SK-N-SH (cell line): ENCODE results near the gene GALNT1. TPM values are rescaled to one million over a fixed set of nuclear protein-coding genes. Genes with fewer than 3 reads are reported as not detected.

Experiments used
- CTCF ChIA-PET: fragments of 300-600, 350-600 bp; formaldehyde crosslinking; extraction: SDS; loops from one replicate; lab custom pipeline; 2021; lab: Yijun Ruan, JAX
- POLR2A ChIA-PET: fragments of 350-600 bp; sonication (Branson Sonifier 250); formaldehyde crosslinking; extraction: SDS; loops from one replicate; lab custom pipeline; 2020; ENCODE audit warnings: antibody characterized with exemption, inconsistent platforms; lab: Yijun Ruan, JAX
- DNase-seq: peaks from one replicate; pipeline ENCODE4 v3.0.0; 2012
- H2AFZ ChIP-seq: fragments of 200-600 bp; sonication (generic); 2 replicates; pipeline ENCODE4 v1.8.1; 2016; ENCODE audit warnings: antibody characterized with exemption, mild to moderate bottlenecking, low read depth
- H3F3A ChIP-seq: fragments of 200-600 bp; sonication (generic); replicated peaks from 2 replicates; pipeline ENCODE3; 2016; ENCODE audit warnings: antibody characterized with exemption, mild to moderate bottlenecking; ENCODE audit not compliant: insufficient read depth
- H3K27ac ChIP-seq, 2 experiments: fragments of 200-500 bp in 1 of 2; fragments of 200-600 bp in 1 of 2; sonication (Bioruptor generic) in 1 of 2; sonication (generic), shearing (Covaris generic) in 1 of 2; 2 replicates each; pipeline versions ENCODE4 v1.5.1 to v1.6.1; 2014 to 2016; ENCODE audit warnings: low read depth in 2 of 2, inconsistent platforms in 1 of 2, low read length in 1 of 2, mild to moderate bottlenecking in 1 of 2, mixed read lengths in 1 of 2
- H3K27me3 ChIP-seq: fragments of 200-600 bp; sonication (generic), shearing (Covaris generic); 2 replicates; pipeline ENCODE4 v1.6.1; 2016; ENCODE audit warnings: mixed run types; ENCODE audit not compliant: insufficient read depth
- H3K36me3 ChIP-seq, 2 experiments: fragments of 200-500 bp in 1 of 2; fragments of 200-600 bp in 1 of 2; sonication (Bioruptor generic) in 1 of 2; sonication (generic) in 1 of 2; replicated peaks in 1 of 2; 2 replicates each; pipeline versions ENCODE3 to v1.5.1; 2014 to 2016; ENCODE audit warnings: low read length in 1 of 2, mild to moderate bottlenecking in 1 of 2; ENCODE audit not compliant: insufficient read depth in 2 of 2, control insufficient read depth in 1 of 2
- H3K4me1 ChIP-seq, 2 experiments: fragments of 200-500 bp in 1 of 2; fragments of 200-600 bp in 1 of 2; sonication (Bioruptor generic) in 1 of 2; sonication (generic), shearing (Covaris generic) in 1 of 2; 2 replicates each; pipeline versions ENCODE4 v1.5.1 to v1.6.1; 2014 to 2016; ENCODE audit warnings: low read depth in 1 of 2, low read length in 1 of 2, mixed run types in 1 of 2; ENCODE audit not compliant: insufficient read depth in 2 of 2, control insufficient read depth in 1 of 2
- H3K4me2 ChIP-seq: fragments of 200-600 bp; sonication (generic), shearing (Covaris generic); 2 replicates; pipeline ENCODE4 v1.6.1; 2017; ENCODE audit warnings: mixed run types
- H3K4me3 ChIP-seq, 2 experiments: fragments of 200-500 bp in 1 of 2; fragments of 200-600 bp in 1 of 2; sonication (Bioruptor generic) in 1 of 2; sonication (generic), shearing (Covaris generic) in 1 of 2; 2 replicates each; pipeline versions ENCODE4 v1.5.1 to v1.8.1; 2014 to 2016; ENCODE audit warnings: low read depth in 2 of 2, inconsistent platforms in 1 of 2, low read length in 1 of 2, mild to moderate bottlenecking in 1 of 2, mixed read lengths in 1 of 2, moderate library complexity in 1 of 2
- H3K79me2 ChIP-seq: fragments of 200-600 bp; sonication (generic); 2 replicates; pipeline ENCODE4 v1.8.1; 2017; ENCODE audit warnings: mild to moderate bottlenecking; ENCODE audit not compliant: insufficient read depth
- H3K9ac ChIP-seq: fragments of 200-600 bp; sonication (generic); 2 replicates; pipeline ENCODE4 v1.6.1; 2017; ENCODE audit warnings: mixed run types
- H3K9me2 ChIP-seq: fragments of 200-600 bp; sonication (generic); 2 replicates; pipeline ENCODE4 v1.6.1; 2017; ENCODE audit warnings: mixed run types
- H3K9me3 ChIP-seq: fragments of 200-600 bp; sonication (generic); 2 replicates; pipeline ENCODE4 v1.6.1; 2017; ENCODE audit warnings: mixed run types, mild to moderate bottlenecking, moderate library complexity
- H4K20me1 ChIP-seq: fragments of 200-600 bp; sonication (generic); 2 replicates; pipeline ENCODE4 v1.6.1; 2017; ENCODE audit warnings: mild to moderate bottlenecking, mixed run types; ENCODE audit not compliant: insufficient read depth
- EZH2phosphoT487 ChIP-seq: fragments of 200-600 bp; sonication (generic); IDR thresholded peaks from 2 replicates; pipeline ENCODE4 v1.6.1; 2017; ENCODE audit warnings: low read depth, mixed run types, mild to moderate bottlenecking, antibody characterized with exemption, moderate library complexity, borderline replicate concordance
- FOSL2 ChIP-seq: IDR thresholded peaks from 2 replicates; pipeline ENCODE4 v1.4.0; 2012; ENCODE audit warnings: low read depth, mild to moderate bottlenecking, moderate library complexity, borderline replicate concordance
- FOXJ3 ChIP-seq: sonication (generic); formaldehyde crosslinking; IDR thresholded peaks from 2 replicates; pipeline ENCODE4 v1.5.1; 2020; ENCODE audit warnings: mild to moderate bottlenecking, missing genetic modification reagents
- GATA2 ChIP-seq: sonication (generic); formaldehyde crosslinking; IDR thresholded peaks from 2 replicates; pipeline ENCODE4 v1.5.0; 2020; ENCODE audit warnings: mild to moderate bottlenecking, missing genetic modification reagents
- JUND ChIP-seq: IDR thresholded peaks from 2 replicates; pipeline ENCODE4 v1.4.0; 2012
- MXI1 ChIP-seq: IDR thresholded peaks from 2 replicates; pipeline ENCODE4 v1.6.1; 2012; ENCODE audit warnings: mild to moderate bottlenecking, low read depth, low read length, improper control_type of control experiment
- NRF1 ChIP-seq: IDR thresholded peaks from 2 replicates; pipeline ENCODE4 v1.6.1; 2012; ENCODE audit warnings: low read depth, mild to moderate bottlenecking, low read length
- RAD21 ChIP-seq: IDR thresholded peaks from 2 replicates; pipeline ENCODE4 v1.6.1; 2012; ENCODE audit warnings: mild to moderate bottlenecking, low read length
- RCOR1 ChIP-seq: fragments of 150-350 bp; IDR thresholded peaks from 2 replicates; pipeline ENCODE4 v1.6.1; 2017; ENCODE audit warnings: antibody characterized with exemption, low read length
- RFX5 ChIP-seq: IDR thresholded peaks from 2 replicates; pipeline ENCODE4 v1.6.1; 2012; ENCODE audit warnings: mild to moderate bottlenecking, improper control_type of control experiment, low read length
- RXRA ChIP-seq: IDR thresholded peaks from 2 replicates; pipeline ENCODE4 v1.4.0; 2012; ENCODE audit warnings: low read depth, mild to moderate bottlenecking, borderline replicate concordance
- SMC3 ChIP-seq: IDR thresholded peaks from 2 replicates; pipeline ENCODE4 v1.6.1; 2012; ENCODE audit warnings: low read depth, low read length, improper control_type of control experiment
- TCF12 ChIP-seq: IDR thresholded peaks from 2 replicates; pipeline ENCODE4 v1.4.0; 2012
- TEAD4 ChIP-seq: IDR thresholded peaks from 2 replicates; pipeline ENCODE4 v1.4.0; 2012; ENCODE audit warnings: mild to moderate bottlenecking, borderline replicate concordance; ENCODE audit not compliant: insufficient read depth
- YY1 ChIP-seq: IDR thresholded peaks from 2 replicates; pipeline ENCODE4 v1.4.0; 2012; ENCODE audit warnings: low read depth, mild to moderate bottlenecking
- WGBS: methylation state at CpG from one replicate; pipeline ENCODE4 v1.1.6; 2017; ENCODE audit warnings: low lambda C conversion rate; 5-methylcytosine and 5-hydroxymethylcytosine counted together
- polyA plus RNA-seq, 3 experiments: library from polyadenylated mRNA; depleted of rRNA; stranded (reverse); fragments of >200 nt; gene quantifications; 2 replicates each; pipeline ENCODE4 v1.2.3, GENCODE V29; 2012
- TF ChIP-seq, protein P1 (sequence below): IDR thresholded peaks from 2 replicates; pipeline ENCODE4; 2012
- TF ChIP-seq, protein P2 (sequence below): IDR thresholded peaks from 2 replicates; pipeline ENCODE4 v1.4.0; 2012; ENCODE audit warnings: low read depth, borderline replicate concordance

Gene GALNT1
- polyA plus RNA-seq, 1 of the 3 experiments (the other 2 are of a cell fraction): 15.7 TPM

- Histone ChIP-seq H3K4me1 (no peaks in the 10 kb centered on the region), H3K36me3 (no peaks in the 10 kb centered on the region), H3K9me2 (no peaks in the 10 kb centered on the region), H3K9me3 (no peaks in the 10 kb centered on the region), H2AFZ (no peak overlapping the region), H3K4me2 (no peak overlapping the region), H3K9ac (no peak overlapping the region), H3K27me3 (no peaks in the 10 kb centered on the region; the same call in 1 of the 2 replicates), H3K4me3 (no peak overlapping the region), H3F3A (no peaks in the 10 kb centered on the region), H3K27ac (no peak overlapping the region), H3K79me2 (no peaks in the 10 kb centered on the region), H4K20me1 (no peaks in the 10 kb centered on the region)
- ChIA-PET CTCF (interaction anchor here (2.4 kb wide), 1 partner anchor 200 kb away, joined by 9 read pairs; no protein-coding TSS in a partner anchor), POLR2A (no interaction called here)
- WGBS: 76% methylated on average over 5 of the region's 5 CpGs
- TF ChIP-seq EZH2phosphoT487 (no peak), SMC3 (no peak), TCF12 (no peak), RCOR1 (no peak), FOSL2 (no peak), MXI1 (no peak)
- TF ChIP-seq, protein P1, sequence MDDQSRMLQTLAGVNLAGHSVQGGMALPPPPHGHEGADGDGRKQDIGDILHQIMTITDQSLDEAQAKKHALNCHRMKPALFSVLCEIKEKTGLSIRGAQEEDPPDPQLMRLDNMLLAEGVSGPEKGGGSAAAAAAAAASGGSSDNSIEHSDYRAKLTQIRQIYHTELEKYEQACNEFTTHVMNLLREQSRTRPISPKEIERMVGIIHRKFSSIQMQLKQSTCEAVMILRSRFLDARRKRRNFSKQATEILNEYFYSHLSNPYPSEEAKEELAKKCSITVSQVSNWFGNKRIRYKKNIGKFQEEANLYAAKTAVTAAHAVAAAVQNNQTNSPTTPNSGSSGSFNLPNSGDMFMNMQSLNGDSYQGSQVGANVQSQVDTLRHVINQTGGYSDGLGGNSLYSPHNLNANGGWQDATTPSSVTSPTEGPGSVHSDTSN: no peak
- TF ChIP-seq, protein P2, sequence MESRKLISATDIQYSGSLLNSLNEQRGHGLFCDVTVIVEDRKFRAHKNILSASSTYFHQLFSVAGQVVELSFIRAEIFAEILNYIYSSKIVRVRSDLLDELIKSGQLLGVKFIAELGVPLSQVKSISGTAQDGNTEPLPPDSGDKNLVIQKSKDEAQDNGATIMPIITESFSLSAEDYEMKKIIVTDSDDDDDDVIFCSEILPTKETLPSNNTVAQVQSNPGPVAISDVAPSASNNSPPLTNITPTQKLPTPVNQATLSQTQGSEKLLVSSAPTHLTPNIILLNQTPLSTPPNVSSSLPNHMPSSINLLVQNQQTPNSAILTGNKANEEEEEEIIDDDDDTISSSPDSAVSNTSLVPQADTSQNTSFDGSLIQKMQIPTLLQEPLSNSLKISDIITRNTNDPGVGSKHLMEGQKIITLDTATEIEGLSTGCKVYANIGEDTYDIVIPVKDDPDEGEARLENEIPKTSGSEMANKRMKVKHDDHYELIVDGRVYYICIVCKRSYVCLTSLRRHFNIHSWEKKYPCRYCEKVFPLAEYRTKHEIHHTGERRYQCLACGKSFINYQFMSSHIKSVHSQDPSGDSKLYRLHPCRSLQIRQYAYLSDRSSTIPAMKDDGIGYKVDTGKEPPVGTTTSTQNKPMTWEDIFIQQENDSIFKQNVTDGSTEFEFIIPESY: no peak
- no peak for DNase-seq
Observed at GRCh38 chr18:35749701-35750100, 168.2 kb downstream of the GALNT1 start.

- H3K36me3 ChIP-seq: no peaks in the 10 kb centered on the region
- H4K20me1 ChIP-seq: no peaks in the 10 kb centered on the region
- H2AFZ ChIP-seq: no peak overlapping the region
- no peak overlapping the region for H3K4me2 ChIP-seq
- no peak overlapping the region for H3K9ac ChIP-seq
- H3K9me3 ChIP-seq: no peaks in the 10 kb centered on the region
- no peaks in the 10 kb centered on the region for H3F3A ChIP-seq
- no peak for DNase-seq
- CTCF ChIA-PET: interaction anchor here (1.9 kb wide), 1 partner anchor 267 kb away, joined by 6 read pairs; no protein-coding TSS in a partner anchor
- H3K79me2 ChIP-seq: no peaks in the 10 kb centered on the region
- H3K4me3 ChIP-seq: no peak overlapping the region
- WGBS: 15% methylated on average over 2 of the region's 2 CpGs
- POLR2A ChIA-PET: no interaction called here
- H3K27ac ChIP-seq: no peak overlapping the region
- TF ChIP-seq NRF1: no peak
- no peak for TF ChIP-seq EZH2phosphoT487
- TF ChIP-seq FOXJ3 (CRISPR knock-in tag): no peak
- TF ChIP-seq JUND: no peak
- no peak for TF ChIP-seq TEAD4
- no peak for TF ChIP-seq FOSL2
- TF ChIP-seq, protein P2: no peak
- no peak for TF ChIP-seq RAD21
- no peak for TF ChIP-seq RCOR1
- TF ChIP-seq RFX5: no peak
- TF ChIP-seq YY1: no peak
- TF ChIP-seq RXRA: no peak
- no peak for TF ChIP-seq GATA2
- no peaks in the 10 kb centered on the region; the same call in 1 of the 2 replicates for H3K27me3 ChIP-seq
- no peaks in the 10 kb centered on the region for H3K4me1 ChIP-seq
- H3K9me2 ChIP-seq: no peaks in the 10 kb centered on the region
Observed at GRCh38 chr18:35750929-35751328, 169.4 kb downstream of the GALNT1 start.
